KOPT-K1 (cell line): Measurements from ENCODE around the gene OR5AP2.
"Not testable (repeated sequence)": the region's sequence is repeated elsewhere in the genome, so short reads cannot be mapped to it uniquely, and the experiment has no call there.

ENCODE experiments used
- H3K27ac ChIP-seq: fragments of 200-600 bp; sonication (generic); 2 replicates; pipeline ENCODE4 v1.5.1; 2016; ENCODE audit warnings: antibody characterized with exemption, mild to moderate bottlenecking, low read depth, low read length; ENCODE audit not compliant: poor library complexity, severe bottlenecking
- H3K36me3 ChIP-seq: fragments of 200-600 bp; sonication (generic); 2 replicates; pipeline ENCODE4 v1.5.1; 2017; ENCODE audit warnings: antibody characterized with exemption, mild to moderate bottlenecking, low read length, moderate library complexity; ENCODE audit not compliant: insufficient read depth
- H3K9me3 ChIP-seq: fragments of 200-600 bp; sonication (generic); 2 replicates; pipeline ENCODE4 v1.5.1; 2017; ENCODE audit warnings: antibody characterized with exemption, low read length, mild to moderate bottlenecking; ENCODE audit not compliant: insufficient read depth, poor library complexity, severe bottlenecking

Gene OR5AP2

GRCh38 chr11:56642339-56642738, at the start of gene OR5AP2:
OR5AP2 (minus strand) TSS chr11:56642439; CDS start chr11:56642439, 0 bp downstream.
- Histone ChIP-seq H3K36me3 (no peaks in the 10 kb centered on the region), H3K9me3 (no peaks in the 10 kb centered on the region), H3K27ac (no peak within 1 kb of the TSS)

- H3K36me3 ChIP-seq, H3K27ac ChIP-seq, H3K9me3 ChIP-seq: not testable (repeated sequence)
Observed at GRCh38 chr11:56691179-56691578, 48.9 kb upstream of the OR5AP2 start.

- Histone ChIP-seq H3K36me3 (no peaks in the 10 kb centered on the region), H3K27ac (no peak overlapping the region), H3K9me3 (no peaks in the 10 kb centered on the region)
Observed at GRCh38 chr11:56688554-56689100, 46.4 kb upstream of the OR5AP2 start.

- no peaks in the 10 kb centered on the region for H3K36me3 ChIP-seq
Observed at GRCh38 chr11:56670984-56671383, 28.7 kb upstream of the OR5AP2 start.

GRCh38 chr11:56663386-56663785, 21.1 kb upstream of the OR5AP2 start, which contains the start of gene OR5AR1:
OR5AR1 (plus strand) TSS chr11:56663686; CDS start chr11:56663686, 0 bp downstream.
- no peaks in the 10 kb centered on the region for H3K36me3 ChIP-seq
- H3K27ac ChIP-seq = no peak within 1 kb of the TSS
- H3K9me3 ChIP-seq = no peaks in the 10 kb centered on the region

More at GRCh38 chr11:56670984-56671383, 28.7 kb upstream of the OR5AP2 start:
- no peak overlapping the region for H3K27ac ChIP-seq
- no peaks in the 10 kb centered on the region for H3K9me3 ChIP-seq

DNA sequence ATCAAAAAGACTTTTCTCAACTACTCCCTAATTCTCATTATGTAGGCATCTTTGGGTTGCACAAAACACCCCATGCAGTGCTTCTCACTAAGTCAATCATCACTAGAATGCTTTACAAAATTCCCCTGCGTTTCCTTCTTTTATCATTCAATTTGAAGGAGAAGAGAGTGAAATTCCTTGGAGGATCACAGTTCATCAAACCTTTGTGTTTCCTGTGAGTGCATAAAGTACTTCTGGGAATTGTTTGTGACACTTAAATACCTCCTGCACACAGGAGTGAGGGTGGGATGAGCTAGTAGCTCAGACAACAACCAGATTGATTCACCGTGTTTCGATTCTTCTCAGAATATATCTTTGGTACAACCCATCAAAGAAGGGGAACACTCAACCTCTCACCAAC, 17.5 kb upstream of the OR5AP2 start:
- no peak overlapping the region for H3K27ac ChIP-seq
- no peaks in the 10 kb centered on the region for H3K36me3 ChIP-seq
- H3K9me3 ChIP-seq = no peaks in the 10 kb centered on the region

GRCh38 chr11:56637500-56637899, 4.7 kb downstream of the OR5AP2 start:
- Histone ChIP-seq H3K27ac (no peak overlapping the region), H3K36me3 (no peaks in the 10 kb centered on the region), H3K9me3 (no peaks in the 10 kb centered on the region)

GRCh38 chr11:56636861-56637260, 5.4 kb downstream of the OR5AP2 start:
- H3K9me3 ChIP-seq = no peaks in the 10 kb centered on the region
- H3K36me3 ChIP-seq = no peaks in the 10 kb centered on the region
- no peak overlapping the region for H3K27ac ChIP-seq

DNA sequence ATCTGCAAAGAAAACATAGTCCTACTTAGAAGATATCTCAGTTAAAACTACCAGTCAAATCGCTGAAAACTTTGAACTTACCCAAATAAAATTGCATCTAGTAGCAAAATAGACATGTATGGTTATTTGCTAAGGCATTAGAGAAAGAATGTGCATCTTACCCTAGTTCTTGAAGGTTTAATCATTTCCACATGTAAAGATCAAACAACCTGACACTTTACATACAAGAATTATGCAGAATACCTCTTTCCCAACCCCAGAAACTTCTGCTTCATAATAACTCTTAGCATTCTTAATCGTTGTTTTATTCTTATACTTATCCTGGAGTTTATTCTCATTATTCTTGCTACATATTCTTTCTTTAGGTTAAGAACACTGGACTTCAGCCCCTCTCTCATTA, 9.9 kb downstream of the OR5AP2 start:
- Histone ChIP-seq H3K9me3 (no peaks in the 10 kb centered on the region), H3K36me3 (no peaks in the 10 kb centered on the region), H3K27ac (no peak overlapping the region)

GRCh38 chr11:56625946-56626345, 16.3 kb downstream of the OR5AP2 start:
- no peaks in the 10 kb centered on the region for H3K9me3 ChIP-seq
- no peak overlapping the region for H3K27ac ChIP-seq

GRCh38 chr11:56624661-56625110, 17.6 kb downstream of the OR5AP2 start:
- Histone ChIP-seq H3K27ac (no peak overlapping the region), H3K9me3 (no peaks in the 10 kb centered on the region), H3K36me3 (no peaks in the 10 kb centered on the region)

More at GRCh38 chr11:56625946-56626345, 16.3 kb downstream of the OR5AP2 start:
- no peaks in the 10 kb centered on the region for H3K36me3 ChIP-seq

- no peak overlapping the region for H3K27ac ChIP-seq
- H3K36me3 ChIP-seq = no peaks in the 10 kb centered on the region
- H3K9me3 ChIP-seq = no peaks in the 10 kb centered on the region
Observed at GRCh38 chr11:56611174-56611573, 31.1 kb downstream of the OR5AP2 start.

DNA sequence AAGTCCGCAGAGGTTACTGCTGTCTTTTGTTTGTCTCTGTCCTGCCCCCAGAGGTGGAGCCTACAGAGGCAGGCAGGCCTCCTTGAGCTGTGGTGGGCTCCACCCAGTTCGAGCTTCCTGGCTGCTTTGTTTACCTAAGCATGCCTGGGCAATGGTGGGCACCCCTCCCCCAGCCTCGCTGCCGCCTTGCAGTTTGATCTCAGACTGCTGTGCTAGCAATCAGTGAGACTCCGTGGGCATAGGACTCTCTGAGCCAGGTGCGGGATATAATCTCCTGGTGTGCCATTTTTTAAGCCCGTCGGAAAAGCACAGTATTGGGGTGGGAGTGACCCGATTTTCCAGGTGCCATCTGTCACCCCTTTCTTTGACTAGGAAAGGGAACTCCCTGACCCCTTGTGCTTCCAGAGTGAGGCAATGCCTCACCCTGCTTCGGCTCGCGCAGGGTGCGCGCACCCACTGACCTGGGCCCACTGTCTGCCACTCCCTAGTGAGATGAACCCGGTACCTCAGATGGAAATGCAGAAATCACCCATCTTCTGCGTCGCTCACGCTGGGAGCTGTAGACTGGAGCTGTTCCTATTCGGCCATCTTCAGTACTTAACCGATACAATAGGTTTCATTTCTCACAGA, 50.0 kb downstream of the OR5AP2 start:
- not testable (repeated sequence) for H3K36me3 ChIP-seq, H3K9me3 ChIP-seq, H3K27ac ChIP-seq
